ENCODE results near the gene NFAM1. TPM values are rescaled to one million over a fixed set of nuclear protein-coding genes. Genes with fewer than 3 reads are reported as not detected.

NFAM1 gene
- total and polyA plus RNA-seq, 9 donors: 0.36 to 3.5 (median 0.91) TPM

GRCh38 chr22:42430528-42431125 is 1.6 kb downstream of the NFAM1 start:
- TF ChIP-seq POLR2A (IDR thresholded peaks at IDR 0.05) (no peak), EP300 (IDR thresholded peaks at IDR 0.05) (no peak)
- TF ChIP-seq, protein P1, sequence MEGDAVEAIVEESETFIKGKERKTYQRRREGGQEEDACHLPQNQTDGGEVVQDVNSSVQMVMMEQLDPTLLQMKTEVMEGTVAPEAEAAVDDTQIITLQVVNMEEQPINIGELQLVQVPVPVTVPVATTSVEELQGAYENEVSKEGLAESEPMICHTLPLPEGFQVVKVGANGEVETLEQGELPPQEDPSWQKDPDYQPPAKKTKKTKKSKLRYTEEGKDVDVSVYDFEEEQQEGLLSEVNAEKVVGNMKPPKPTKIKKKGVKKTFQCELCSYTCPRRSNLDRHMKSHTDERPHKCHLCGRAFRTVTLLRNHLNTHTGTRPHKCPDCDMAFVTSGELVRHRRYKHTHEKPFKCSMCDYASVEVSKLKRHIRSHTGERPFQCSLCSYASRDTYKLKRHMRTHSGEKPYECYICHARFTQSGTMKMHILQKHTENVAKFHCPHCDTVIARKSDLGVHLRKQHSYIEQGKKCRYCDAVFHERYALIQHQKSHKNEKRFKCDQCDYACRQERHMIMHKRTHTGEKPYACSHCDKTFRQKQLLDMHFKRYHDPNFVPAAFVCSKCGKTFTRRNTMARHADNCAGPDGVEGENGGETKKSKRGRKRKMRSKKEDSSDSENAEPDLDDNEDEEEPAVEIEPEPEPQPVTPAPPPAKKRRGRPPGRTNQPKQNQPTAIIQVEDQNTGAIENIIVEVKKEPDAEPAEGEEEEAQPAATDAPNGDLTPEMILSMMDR (IDR thresholded peaks at IDR 0.05): no peak
- H3K9me3 ChIP-seq: no peaks in the 10 kb centered on the region
- H3K27me3 ChIP-seq: no peaks in the 10 kb centered on the region
- no peaks in the 10 kb centered on the region for H3K4me1 ChIP-seq (ENCODE audit: insufficient read depth)
- H3K36me3 ChIP-seq: no peaks in the 10 kb centered on the region
- WGBS, 3 donors: 79 to 83% (median 82%) methylated on average over 9 of the region's 9 CpGs
- no peak for DNase-seq
- intact Hi-C loops (cut with DNase I): no loop called here
- H3K4me3 ChIP-seq: no peak overlapping the region
- H3K27ac ChIP-seq: no peak overlapping the region

- H3K27me3 ChIP-seq: no peaks in the 10 kb centered on the region
- no peaks in the 10 kb centered on the region for H3K9me3 ChIP-seq
- H3K4me1 ChIP-seq (ENCODE audit: insufficient read depth): no peaks in the 10 kb centered on the region
- no peak for DNase-seq
- H3K4me3 ChIP-seq: no peak overlapping the region
- H3K36me3 ChIP-seq: no peaks in the 10 kb centered on the region
- TF ChIP-seq, protein P1 (IDR thresholded peaks at IDR 0.05): no peak
- TF ChIP-seq EP300 (IDR thresholded peaks at IDR 0.05) (no peak), POLR2A (IDR thresholded peaks at IDR 0.05) (no peak)
- WGBS, 3 donors: 67 to 85% (median 81%) methylated on average over 3 of the region's 3 CpGs
- H3K27ac ChIP-seq: no peak overlapping the region
- intact Hi-C loops (cut with DNase I): no loop called here
Measured at GRCh38 chr22:42428760-42429159, 3.4 kb downstream of the NFAM1 start.

- no peak for TF ChIP-seq POLR2A (IDR thresholded peaks at IDR 0.05)
- no peak overlapping the region for H3K4me3 ChIP-seq
- no peaks in the 10 kb centered on the region for H3K4me1 ChIP-seq (ENCODE audit: insufficient read depth)
- no peaks in the 10 kb centered on the region for H3K9me3 ChIP-seq
- H3K27ac ChIP-seq: no peak overlapping the region
- DNase-seq: no peak
- intact Hi-C loops (cut with DNase I): no loop called here
- H3K27me3 ChIP-seq: no peaks in the 10 kb centered on the region
- 58 to 71% (median 70%) methylated on average over 14 of the region's 14 CpGs for WGBS, 3 donors
- H3K36me3 ChIP-seq: no peaks in the 10 kb centered on the region
Measured at GRCh38 chr22:42428025-42428424, 4.2 kb downstream of the NFAM1 start.

DNA sequence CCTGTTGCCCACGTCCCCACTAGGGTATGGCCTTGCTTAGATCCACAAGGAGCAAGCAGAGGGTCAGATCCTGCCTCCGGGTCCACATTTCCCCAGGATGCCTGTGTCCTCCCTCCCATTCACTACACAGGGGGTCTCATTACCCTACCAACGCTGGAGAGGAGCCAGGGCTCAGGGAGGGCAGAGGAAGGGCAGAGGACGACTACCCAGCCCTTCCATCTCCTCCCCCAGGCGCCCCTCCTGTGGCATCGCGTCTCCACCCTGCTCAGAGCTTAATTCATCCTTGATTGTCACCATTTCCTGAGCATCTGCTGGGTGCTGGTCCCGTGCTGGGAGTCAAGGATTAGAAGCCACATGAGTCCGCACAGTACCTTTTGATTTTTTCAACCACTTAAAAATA is 5.0 kb downstream of the NFAM1 start:
- Histone ChIP-seq H3K4me1 (ENCODE audit: insufficient read depth) (no peaks in the 10 kb centered on the region), H3K36me3 (no peaks in the 10 kb centered on the region), H3K27ac (no peak overlapping the region), H3K27me3 (no peaks in the 10 kb centered on the region), H3K9me3 (no peaks in the 10 kb centered on the region), H3K4me3 (no peak overlapping the region)
- intact Hi-C loops (cut with DNase I): no loop called here
- no peak for DNase-seq
- TF ChIP-seq, protein P1 (IDR thresholded peaks at IDR 0.05): no peak
- WGBS, 3 donors: 57 to 64% (median 62%) methylated on average over 9 of the region's 9 CpGs

DNA sequence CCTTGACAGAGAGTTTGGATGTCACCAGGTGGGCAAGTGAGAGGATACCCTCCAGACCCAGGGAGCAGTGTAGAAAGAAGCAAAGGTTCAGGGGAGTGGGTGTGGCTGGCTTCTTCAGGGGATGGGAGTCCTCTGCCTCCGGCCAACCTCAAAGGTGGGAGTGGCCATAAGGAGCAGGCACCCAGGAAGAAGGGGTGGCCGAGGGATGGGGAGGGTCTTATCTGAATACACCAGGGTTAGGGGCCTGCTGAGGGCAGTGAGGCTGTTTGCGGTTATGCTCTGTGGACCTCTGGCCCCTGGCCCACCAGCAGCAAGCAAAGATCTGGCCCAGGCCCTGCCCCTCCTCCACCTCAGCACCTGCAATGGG is 6.2 kb downstream of the NFAM1 start:
- no peaks in the 10 kb centered on the region for H3K36me3 ChIP-seq
- DNase-seq: no peak
- WGBS, 3 donors: 77 to 92% (median 82%) methylated on average over 3 of the region's 3 CpGs
- TF ChIP-seq EP300 (IDR thresholded peaks at IDR 0.05) (no peak), POLR2A (IDR thresholded peaks at IDR 0.05) (no peak)
- TF ChIP-seq, protein P1 (IDR thresholded peaks at IDR 0.05): no peak
- no peaks in the 10 kb centered on the region for H3K9me3 ChIP-seq
- no peak overlapping the region for H3K27ac ChIP-seq
- no peak overlapping the region for H3K4me3 ChIP-seq
- no peaks in the 10 kb centered on the region for H3K27me3 ChIP-seq
- no peaks in the 10 kb centered on the region for H3K4me1 ChIP-seq (ENCODE audit: insufficient read depth)
- intact Hi-C loops (cut with DNase I): no loop called here
